Neutrophil (primary cell): ENCODE results near the gene HOXA5.

Source experiments
- H3K27ac ChIP-seq: fragments of 200-600 bp; sonication (generic); 2 replicates; pipeline ENCODE4 v1.5.1; 2016; ENCODE audit warnings: mild to moderate bottlenecking, moderate library complexity
- H3K27me3 ChIP-seq: fragments of 200-600 bp; sonication (generic); 2 replicates; pipeline ENCODE4 v1.6.0; 2016; ENCODE audit warnings: mild to moderate bottlenecking
- H3K36me3 ChIP-seq: fragments of 200-600 bp; sonication (generic); 2 replicates; pipeline ENCODE4 v1.5.1; 2017
- H3K4me1 ChIP-seq, 2 experiments: fragments of 200-600 bp in 1 of 2; sonication (generic) in 1 of 2; 1 replicate in 1 of 2; 2 replicates in 1 of 2; pipeline versions ENCODE4 v1.5.1 to v1.6.1; 2013 to 2016; ENCODE audit warnings: low read depth in 1 of 2, low read length in 1 of 2, mild to moderate bottlenecking in 1 of 2, moderate library complexity in 1 of 2; ENCODE audit not compliant: control insufficient read depth in 1 of 2, insufficient read depth in 1 of 2
- H3K4me3 ChIP-seq, 2 experiments: fragments of 200-600 bp in 1 of 2; sonication (generic) in 1 of 2; 1 replicate in 1 of 2; 2 replicates in 1 of 2; pipeline ENCODE4 v1.5.1; 2013 to 2016; ENCODE audit warnings: low read depth in 1 of 2, low read length in 1 of 2, mild to moderate bottlenecking in 1 of 2, moderate library complexity in 1 of 2
- H3K9me3 ChIP-seq: fragments of 200-600 bp; sonication (generic); 2 replicates; pipeline ENCODE4 v1.5.1; 2016
- TF ChIP-seq, protein P1 (sequence below): fragments of 200-600 bp; sonication (generic); IDR thresholded peaks from 2 replicates; pipeline ENCODE4 v1.5.1; 2016; ENCODE audit warnings: antibody characterized with exemption

Gene HOXA5

DNA sequence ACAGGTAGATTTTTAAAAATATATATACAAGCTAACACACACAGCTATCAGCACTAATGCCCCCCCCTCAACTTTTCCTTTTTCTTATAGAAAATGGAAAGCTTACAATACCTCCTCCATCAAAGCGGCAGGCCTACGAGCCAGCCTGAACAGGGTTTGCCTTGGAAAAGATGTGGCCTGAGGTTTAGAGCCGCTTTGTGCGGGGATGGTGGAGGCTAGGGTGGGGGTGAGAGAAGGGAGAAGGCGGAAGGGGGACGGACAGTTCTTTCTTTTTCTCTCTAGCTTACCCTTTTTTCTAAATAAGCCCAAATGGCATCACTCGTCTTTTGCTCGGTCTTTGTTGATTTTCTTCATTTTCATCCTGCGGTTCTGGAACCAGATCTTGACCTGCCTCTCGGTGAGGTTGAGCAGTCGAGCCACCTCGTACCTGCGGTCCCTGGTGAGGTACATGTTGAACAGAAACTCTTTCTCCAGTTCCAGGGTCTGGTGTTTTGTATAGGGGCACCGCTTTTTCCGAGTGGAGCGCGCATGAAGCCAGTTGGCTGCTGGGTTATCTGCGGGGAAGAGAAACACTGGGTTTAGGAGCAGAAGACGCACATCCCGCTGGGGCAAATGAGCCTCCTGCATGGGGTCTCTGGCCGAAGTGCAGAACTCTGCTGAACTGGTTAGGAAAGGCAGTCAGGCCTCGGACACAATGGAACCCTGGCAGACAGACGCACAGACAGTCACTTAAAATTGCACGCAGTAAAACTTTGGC is 20.0 kb upstream of the HOXA5 start:
- Histone ChIP-seq H3K27me3 (peaks cover 100% of the 10 kb centered on the region), H3K4me1 (peaks cover 56 to 83% of the 10 kb centered on the region in 2 experiments), H3K4me3 (peak overlapping the region in 1 of 2 experiments; percentile 68), H3K27ac (no peak overlapping the region), H3K9me3 (no peaks in the 10 kb centered on the region), H3K36me3 (no peaks in the 10 kb centered on the region)
- TF ChIP-seq, protein P1, sequence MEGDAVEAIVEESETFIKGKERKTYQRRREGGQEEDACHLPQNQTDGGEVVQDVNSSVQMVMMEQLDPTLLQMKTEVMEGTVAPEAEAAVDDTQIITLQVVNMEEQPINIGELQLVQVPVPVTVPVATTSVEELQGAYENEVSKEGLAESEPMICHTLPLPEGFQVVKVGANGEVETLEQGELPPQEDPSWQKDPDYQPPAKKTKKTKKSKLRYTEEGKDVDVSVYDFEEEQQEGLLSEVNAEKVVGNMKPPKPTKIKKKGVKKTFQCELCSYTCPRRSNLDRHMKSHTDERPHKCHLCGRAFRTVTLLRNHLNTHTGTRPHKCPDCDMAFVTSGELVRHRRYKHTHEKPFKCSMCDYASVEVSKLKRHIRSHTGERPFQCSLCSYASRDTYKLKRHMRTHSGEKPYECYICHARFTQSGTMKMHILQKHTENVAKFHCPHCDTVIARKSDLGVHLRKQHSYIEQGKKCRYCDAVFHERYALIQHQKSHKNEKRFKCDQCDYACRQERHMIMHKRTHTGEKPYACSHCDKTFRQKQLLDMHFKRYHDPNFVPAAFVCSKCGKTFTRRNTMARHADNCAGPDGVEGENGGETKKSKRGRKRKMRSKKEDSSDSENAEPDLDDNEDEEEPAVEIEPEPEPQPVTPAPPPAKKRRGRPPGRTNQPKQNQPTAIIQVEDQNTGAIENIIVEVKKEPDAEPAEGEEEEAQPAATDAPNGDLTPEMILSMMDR, result no peak

GRCh38 chr7:27162561-27163287 is 19.2 kb upstream of the HOXA5 start:
- H3K4me3 ChIP-seq, result no peak overlapping the region

GRCh38 chr7:27161721-27162560 is 18.5 kb upstream of the HOXA5 start:
- no peaks in the 10 kb centered on the region for H3K9me3 ChIP-seq
- H3K36me3 ChIP-seq, result no peaks in the 10 kb centered on the region
- peak overlapping the region in 1 of 2 experiments; percentile 85 for H3K4me3 ChIP-seq
- peaks cover 54 to 78% of the 10 kb centered on the region in 2 experiments for H3K4me1 ChIP-seq
- TF ChIP-seq, protein P1, result no peak
- H3K27me3 ChIP-seq, result peaks cover 100% of the 10 kb centered on the region
- peak overlapping the region; percentile 40 for H3K27ac ChIP-seq

More at GRCh38 chr7:27162561-27163287, 19.2 kb upstream of the HOXA5 start:
- H3K9me3 ChIP-seq, result no peaks in the 10 kb centered on the region
- H3K36me3 ChIP-seq, result no peaks in the 10 kb centered on the region
- H3K27me3 ChIP-seq, result peaks cover 100% of the 10 kb centered on the region
- H3K27ac ChIP-seq, result no peak overlapping the region
- TF ChIP-seq, protein P1, result no peak
- H3K4me1 ChIP-seq, result peaks cover 56 to 82% of the 10 kb centered on the region in 2 experiments

- TF ChIP-seq, protein P1, result peak; percentile 53
- peaks cover 100% of the 10 kb centered on the region for H3K27me3 ChIP-seq
These were observed 17.8 kb upstream of the HOXA5 start for GRCh38 chr7:27161214-27161720.

More at GRCh38 chr7:27161214-27161720, 17.8 kb upstream of the HOXA5 start:
- Histone ChIP-seq H3K4me3 (peak overlapping the region; percentile 74 to 85), H3K36me3 (no peaks in the 10 kb centered on the region), H3K9me3 (no peaks in the 10 kb centered on the region), H3K4me1 (peaks cover 51 to 78% of the 10 kb centered on the region in 2 experiments), H3K27ac (peak overlapping the region; percentile 40)
